Activated CD4-positive, alpha-beta T cell treated with anti-CD3 and anti-CD28 coated beads, Interleukin-2, Interleukin-4, amounts not matched to agents 100 ng/mL and 50 ng/mL, durations not matched to agents 16 hours and 8 hours (primary cell): ENCODE results near the gene UBE3D.
"Not testable (repeated sequence)": the region's sequence is repeated elsewhere in the genome, so short reads cannot be mapped to it uniquely, and the experiment has no call there.

Experiments
- DNase-seq: peaks from one replicate; pipeline ENCODE4 v3.0.0-alpha.2; 2020; ENCODE audit warnings: low spot score

Gene UBE3D

GRCh38 chr6:82914511-82914910 is 151.1 kb downstream of the UBE3D start:
- no peak for DNase-seq

- DNase-seq: no peak
Observed at GRCh38 chr6:82910820-82911219, 154.8 kb downstream of the UBE3D start.

GRCh38 chr6:82910395-82910794 is 155.2 kb downstream of the UBE3D start:
- no peak for DNase-seq

- no peak for DNase-seq
Observed at GRCh38 chr6:82909551-82909950, 156.1 kb downstream of the UBE3D start.

GRCh38 chr6:82908661-82909060 is 157.0 kb downstream of the UBE3D start:
- DNase-seq: no peak

GRCh38 chr6:82906951-82907350 is 158.7 kb downstream of the UBE3D start:
- no peak for DNase-seq

DNA sequence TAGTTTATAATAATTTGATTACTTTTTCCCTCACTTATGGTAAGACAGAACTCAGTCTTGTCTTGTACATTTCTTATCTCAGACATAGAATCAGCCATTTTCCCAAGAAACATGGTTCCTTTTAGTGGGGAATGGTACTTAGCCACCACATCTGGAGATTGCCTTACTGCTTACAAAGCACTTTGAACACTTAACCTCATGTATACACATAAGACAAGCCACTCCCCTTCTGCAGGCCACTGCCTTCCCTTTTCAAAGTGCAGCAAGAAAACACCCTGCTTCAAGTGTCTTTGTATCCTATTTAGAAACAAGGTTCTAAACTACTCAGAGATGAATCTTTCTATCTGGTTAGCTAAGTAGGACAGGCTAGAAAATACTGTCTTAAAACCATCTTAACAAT is 159.2 kb downstream of the UBE3D start:
- DNase-seq: no peak

DNA sequence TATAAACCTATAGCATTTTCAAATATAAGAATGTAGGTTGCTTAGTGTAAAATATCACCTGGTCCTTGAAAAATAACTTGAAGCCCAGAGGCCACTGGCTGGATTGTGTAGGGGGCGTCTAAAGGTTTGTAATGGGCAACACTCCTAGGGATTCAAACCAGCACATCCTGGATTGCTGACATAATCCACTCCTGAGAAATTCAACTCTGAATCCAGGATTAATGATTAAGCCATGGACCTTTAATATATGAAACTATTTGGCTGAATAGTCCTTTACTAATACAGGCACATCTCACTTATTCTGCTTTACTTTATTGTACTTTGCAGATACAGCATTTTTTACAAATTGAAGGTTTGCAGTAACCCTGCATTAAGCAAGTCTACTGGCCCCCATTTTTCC is 160.8 kb downstream of the UBE3D start:
- no peak for DNase-seq

GRCh38 chr6:82904257-82904656 is 161.4 kb downstream of the UBE3D start:
- DNase-seq: no peak

GRCh38 chr6:82902290-82902689 is 163.4 kb downstream of the UBE3D start:
- no peak for DNase-seq

- DNase-seq: no peak
Observed at GRCh38 chr6:82894653-82895259, 170.9 kb downstream of the UBE3D start.

- no peak for DNase-seq
Observed at GRCh38 chr6:82893889-82894652, 171.6 kb downstream of the UBE3D start.

DNA sequence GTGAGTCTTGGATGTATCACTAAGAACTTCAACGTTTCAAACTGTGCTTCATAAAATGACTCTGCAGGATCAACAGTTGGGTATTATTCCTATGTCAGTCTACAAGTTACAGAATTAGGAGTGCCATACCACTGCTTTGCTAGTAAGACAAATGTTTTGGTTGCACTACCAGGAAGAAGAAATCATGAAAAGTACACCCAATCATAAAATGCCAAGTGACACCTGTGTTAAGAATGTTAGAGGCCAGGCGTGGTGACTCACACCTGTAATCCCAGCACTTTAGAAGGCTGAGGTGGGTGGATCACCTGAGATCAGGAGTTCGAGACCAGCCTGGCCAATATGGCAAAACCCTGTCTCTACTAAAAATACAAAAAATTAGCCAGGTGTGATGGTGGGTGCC is 174.1 kb downstream of the UBE3D start:
- DNase-seq: not testable (repeated sequence)

DNA sequence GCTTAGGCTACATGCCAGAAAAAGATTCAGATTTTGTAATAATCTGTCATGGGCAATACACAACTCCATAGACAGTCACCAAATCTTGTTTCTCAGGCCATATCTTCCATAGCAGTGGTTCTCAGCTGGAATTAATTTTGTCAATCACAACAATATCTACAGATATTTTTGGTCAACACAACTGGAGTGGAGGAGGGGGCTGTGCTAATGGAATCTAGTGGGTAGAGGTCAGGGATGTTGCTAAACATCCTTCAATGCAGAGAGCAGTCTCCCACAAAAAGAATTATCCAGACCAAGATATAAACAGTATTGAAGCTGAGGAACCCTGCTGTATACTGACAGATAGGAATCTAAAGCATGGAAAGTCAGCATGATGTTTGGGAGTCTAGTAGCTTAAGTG is 174.6 kb downstream of the UBE3D start:
- DNase-seq: no peak

GRCh38 chr6:82890240-82890639 is 175.4 kb downstream of the UBE3D start:
- no peak for DNase-seq

- no peak for DNase-seq
Observed at GRCh38 chr6:82889143-82889542, 176.5 kb downstream of the UBE3D start.

GRCh38 chr6:82882363-82883023 is 183.1 kb downstream of the UBE3D start:
- DNase-seq: no peak

DNA sequence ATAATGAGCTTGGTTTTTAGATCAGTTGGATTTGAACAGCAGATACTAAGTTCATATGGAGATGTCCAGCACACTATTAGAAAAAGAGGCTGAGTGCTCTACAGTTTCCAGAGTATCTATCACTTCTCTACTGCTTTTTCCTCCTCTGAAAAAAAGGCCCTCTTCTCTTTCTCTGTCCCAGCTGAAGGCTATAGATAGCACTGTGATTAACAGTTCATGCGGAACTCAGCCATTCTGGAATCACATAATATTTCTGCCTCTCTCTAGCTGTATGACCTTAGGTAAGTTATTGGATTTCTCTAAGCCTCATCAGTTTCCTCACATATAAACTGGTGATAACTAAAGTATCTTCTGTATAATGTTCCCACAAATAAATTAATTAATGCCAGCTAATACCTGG is 184.1 kb downstream of the UBE3D start:
- no peak for DNase-seq

DNA sequence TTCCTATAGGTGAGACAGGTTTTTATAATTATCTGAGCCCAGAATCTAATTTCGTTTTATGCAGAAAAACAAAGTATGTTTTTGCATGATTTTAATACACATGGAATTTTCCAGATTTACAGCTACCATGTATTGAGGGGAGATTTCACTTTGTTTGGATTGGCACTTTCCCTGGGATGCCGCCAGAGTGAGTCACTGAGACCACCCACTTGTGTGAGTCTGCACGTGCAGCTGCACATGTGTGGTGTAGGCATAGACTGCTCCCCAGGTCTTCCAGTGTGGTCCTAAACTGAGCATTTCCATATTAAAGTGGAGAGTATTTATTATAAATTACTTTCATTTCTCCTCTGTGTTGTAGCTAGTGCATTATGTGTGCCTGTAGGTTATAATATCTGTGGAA is 186.8 kb downstream of the UBE3D start:
- no peak for DNase-seq

DNA sequence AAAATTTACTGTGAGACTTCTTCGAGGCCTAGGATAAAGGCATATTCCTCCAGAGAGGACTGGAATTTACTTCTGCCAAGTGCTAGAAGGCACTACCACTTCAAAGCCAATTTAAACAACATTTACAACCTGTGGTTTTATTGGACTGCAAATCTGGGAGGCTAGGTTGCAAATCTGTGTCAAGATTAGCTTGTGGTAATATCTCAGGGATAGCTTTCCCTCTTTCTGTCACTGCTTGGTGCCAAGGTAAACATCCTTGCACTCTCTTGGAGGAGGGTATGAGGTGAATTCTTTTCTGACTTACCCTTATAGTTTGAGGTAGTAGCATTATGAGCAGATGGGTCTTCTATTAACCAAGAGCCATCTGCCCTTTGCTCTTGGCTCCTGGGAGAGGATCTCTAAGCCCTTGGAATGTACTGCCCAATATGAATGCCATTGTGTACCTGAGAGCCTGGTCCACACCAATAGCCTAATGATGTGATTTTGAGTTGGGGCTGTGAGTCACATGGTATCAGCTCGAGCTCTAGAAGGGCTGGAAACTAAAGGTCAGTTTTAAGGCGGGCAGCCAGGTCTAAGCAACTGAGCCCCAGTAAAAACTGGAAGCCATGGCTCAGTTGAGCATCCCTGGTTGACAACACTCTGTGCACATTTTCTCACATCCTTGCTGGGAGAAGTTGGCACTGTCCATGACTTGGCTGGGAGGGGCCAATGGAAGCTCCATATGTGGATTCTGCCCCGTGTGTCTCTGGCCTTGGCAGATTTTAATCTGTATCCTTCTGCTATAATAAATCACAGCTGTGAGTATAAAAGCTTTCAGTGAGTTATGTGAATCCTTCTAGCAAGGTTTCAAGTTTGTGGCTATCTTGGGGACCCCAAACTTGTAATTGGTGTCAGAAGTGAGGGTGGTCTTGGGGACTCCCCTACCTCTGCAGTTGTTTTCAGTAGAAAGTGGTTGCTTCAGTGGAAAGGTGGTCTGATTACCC is 188.1 kb downstream of the UBE3D start:
- no peak for DNase-seq

DNA sequence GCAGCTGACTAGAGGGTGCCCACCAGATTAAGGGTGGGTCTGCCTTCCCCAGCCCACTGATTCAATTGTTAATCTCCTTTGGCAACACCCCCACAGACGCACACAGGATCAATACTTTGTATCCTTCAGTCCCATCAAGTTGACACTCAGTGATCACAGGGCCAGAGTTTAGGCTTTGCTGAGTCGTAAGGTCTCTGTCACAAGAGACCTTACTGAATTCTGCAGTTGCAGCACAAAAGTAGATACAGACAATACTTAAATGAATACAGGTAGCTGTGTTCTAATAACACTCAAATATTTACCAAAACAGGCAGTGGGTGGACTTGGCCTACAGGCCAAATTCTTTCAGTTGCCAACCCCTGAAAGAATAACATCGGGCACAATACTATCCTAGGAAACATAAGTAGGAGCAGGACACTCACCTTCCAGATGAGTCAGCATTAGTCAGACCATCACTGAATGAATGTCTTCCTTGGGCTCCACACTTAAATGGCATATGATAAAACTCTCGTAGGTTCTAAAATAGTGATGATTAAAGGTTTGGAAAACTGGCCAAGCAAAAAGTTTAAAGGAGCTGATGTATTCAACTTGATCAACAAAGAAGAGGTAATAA is 190.0 kb downstream of the UBE3D start:
- DNase-seq: no peak

DNA sequence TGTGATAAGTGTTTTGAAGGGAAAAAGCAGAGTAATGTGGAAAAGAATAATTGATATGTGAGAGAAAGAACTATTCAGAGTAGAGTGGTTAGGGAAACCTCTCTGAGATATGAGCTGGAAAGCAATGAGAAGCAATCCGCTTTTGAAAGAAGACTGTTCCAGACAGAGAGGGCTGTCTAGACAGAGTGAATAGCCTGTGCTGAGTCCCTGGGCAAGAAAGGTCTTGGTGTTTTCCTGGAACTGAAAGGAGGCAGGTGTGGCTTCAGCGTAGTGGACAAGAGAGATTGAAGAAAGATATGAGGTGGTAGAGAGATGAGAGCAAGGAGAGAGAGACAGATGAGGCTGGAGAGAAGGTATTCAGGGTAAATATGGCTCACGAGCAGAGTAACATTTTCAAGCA is 190.8 kb downstream of the UBE3D start:
- no peak for DNase-seq
